Measurements from ENCODE around the gene NEURL1.
"Not testable (repeated sequence)": the region's sequence is repeated elsewhere in the genome, so short reads cannot be mapped to it uniquely, and the experiment has no call there.

NEURL1 gene

DNA sequence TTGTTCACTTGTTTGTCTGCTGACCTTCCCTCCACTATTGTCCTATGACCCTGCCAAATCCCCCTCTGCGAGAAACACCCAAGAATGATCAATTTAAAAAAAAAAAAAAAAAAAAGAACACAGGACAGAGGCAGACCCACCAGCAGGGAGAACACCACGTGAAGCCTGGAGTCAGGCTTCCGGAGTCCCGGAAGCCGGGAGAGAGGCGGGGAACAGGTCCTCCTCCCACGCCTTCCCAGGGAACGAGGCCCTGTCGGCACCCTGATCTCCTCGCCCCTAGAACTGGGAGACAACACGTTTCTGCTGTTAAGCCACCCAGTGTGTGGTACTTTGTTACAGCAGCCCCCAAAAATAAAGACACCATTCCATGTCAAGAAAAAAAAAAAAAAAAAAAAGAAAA lies 114.6 kb downstream of the NEURL1 start:
- DNase-seq (ENCODE audit: low read depth) = not testable (repeated sequence)

GRCh38 chr10:103609231-103610082 lies 116.0 kb downstream of the NEURL1 start:
- DNase-seq (ENCODE audit: low read depth) = no peak

GRCh38 chr10:103610083-103610472 lies 116.6 kb downstream of the NEURL1 start:
- no peak for DNase-seq (ENCODE audit: low read depth)

DNA sequence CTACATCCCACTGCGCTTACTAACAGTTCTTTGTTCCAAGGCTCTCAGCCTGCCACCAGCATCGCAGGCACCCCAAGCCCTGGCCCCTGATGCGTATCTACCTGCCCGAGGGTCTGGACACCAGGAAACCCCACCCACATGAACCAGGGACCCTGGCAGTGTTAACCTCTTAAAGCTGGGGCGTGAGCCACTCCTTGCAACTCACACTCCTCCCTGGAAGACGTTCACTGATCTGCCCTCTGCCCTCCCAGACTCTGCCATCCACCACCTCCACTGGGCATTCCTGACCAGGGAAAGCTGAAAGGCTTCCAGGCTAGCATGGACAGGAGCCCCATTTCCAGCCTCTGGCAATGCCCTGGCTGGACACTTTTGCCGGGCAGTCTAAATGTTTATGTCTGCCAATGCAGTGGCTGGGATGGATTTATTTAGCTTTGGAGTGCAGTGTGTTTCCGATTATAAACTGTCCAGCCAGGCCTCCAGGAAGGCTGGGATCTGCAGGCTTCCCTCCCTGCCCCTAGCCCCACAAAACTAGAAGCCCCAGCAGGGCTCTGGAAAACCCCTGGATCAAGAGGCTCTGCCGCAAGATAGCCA lies 117.5 kb downstream of the NEURL1 start:
- DNase-seq (ENCODE audit: low read depth) = no peak

DNA sequence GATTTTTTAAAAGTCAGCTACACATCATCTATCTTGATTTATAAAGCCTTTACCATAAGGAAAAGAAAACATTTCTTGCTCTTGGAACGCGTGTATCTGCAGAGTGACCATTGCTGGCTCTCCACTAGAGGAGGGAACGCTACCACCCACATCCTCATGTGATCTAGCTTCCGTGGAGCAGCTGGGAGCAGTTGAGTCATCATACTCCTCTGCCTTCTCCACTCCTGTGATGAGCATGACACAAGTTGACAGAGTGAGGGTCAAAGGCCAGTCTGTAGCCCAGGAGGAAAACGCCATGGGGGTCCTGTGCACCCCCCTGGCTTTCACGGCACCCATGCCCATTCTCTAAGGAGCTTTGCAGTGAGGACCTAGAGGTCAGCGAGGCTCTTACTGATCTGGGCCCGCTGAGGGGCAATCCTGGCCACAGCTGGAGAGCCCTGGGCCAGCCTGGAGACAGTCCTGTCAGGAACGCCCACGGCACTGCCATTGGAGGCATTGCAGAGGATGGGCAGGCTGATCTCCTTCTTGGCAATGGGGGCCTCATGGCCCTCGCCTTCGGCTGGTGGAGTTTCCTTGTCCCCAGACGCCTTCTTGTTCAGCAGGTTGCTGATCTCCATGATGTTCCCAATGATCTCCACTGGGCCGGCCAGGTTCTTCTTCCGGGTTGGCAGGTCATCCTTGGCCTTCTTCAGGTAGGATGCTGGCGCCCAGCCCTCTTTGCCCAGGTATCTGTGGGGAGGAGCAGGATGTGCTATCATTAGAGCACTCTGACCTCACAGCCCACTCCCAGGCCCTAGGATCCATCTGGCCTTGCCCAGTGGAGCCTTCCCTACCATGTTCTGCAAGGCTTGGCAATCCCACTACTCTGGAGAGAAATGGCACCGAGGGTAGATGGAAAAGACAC lies 119.2 kb downstream of the NEURL1 start:
- peak; percentile 83 for DNase-seq (ENCODE audit: low read depth)

DNA sequence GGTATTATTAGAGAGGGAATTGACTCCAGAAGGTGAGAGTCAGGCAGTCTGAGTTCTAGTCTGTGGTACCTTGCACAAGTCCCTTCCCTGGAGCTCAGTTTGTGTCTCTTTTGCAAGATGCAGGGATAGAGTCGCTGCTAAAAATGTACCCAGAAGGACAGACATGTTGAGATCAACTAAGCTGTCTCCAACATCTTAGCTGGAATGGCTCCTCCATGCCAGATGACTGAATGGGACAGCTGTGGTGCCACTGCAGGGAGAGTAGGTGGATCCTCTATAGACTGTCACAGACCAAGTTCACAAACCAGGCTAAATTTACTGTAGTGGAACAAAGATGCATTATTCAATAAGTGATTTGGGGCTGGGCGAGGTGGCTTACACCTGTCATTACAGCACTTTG lies 120.1 kb downstream of the NEURL1 start:
- no peak for DNase-seq (ENCODE audit: low read depth)

DNA sequence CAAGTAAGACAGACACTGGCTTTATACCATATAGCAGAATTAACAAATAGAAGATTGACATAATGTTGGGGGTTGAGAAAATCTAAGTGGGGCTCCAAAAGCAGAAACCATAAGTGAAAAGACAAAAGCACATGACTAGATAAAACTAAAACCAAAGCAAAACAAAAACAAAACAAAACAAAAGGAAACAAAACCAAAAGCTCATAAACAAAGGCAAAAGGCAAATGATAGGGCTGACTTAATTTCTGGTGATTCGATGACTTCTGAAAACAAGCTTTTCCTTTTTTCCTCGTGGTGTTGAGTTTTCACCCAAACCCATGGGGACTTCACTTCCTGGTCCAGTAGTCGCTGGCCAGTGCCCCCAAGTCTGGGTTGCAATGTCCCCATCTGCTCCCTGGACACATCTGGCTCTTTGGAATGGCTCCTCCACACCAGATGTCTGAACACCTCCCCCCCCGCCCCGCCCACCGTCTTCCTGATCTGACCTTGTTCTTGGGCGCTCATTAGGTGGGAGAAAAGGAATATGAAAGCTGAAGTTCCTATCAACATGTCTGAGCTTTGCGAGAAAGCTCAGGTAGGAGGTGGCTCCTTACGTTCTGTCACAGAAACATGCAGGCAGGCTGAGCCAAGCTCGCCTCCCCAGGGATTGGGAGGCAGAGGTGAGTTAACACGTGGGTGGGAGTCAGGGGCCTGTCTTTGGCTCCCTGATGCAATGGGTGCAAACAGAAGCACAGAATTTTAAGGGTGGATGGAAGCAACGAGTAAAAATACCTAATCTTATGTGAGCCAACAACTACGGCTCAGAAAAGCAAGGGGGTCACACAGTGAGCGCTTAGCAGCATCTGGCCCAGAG lies 121.0 kb downstream of the NEURL1 start:
- no peak for DNase-seq (ENCODE audit: low read depth)

DNA sequence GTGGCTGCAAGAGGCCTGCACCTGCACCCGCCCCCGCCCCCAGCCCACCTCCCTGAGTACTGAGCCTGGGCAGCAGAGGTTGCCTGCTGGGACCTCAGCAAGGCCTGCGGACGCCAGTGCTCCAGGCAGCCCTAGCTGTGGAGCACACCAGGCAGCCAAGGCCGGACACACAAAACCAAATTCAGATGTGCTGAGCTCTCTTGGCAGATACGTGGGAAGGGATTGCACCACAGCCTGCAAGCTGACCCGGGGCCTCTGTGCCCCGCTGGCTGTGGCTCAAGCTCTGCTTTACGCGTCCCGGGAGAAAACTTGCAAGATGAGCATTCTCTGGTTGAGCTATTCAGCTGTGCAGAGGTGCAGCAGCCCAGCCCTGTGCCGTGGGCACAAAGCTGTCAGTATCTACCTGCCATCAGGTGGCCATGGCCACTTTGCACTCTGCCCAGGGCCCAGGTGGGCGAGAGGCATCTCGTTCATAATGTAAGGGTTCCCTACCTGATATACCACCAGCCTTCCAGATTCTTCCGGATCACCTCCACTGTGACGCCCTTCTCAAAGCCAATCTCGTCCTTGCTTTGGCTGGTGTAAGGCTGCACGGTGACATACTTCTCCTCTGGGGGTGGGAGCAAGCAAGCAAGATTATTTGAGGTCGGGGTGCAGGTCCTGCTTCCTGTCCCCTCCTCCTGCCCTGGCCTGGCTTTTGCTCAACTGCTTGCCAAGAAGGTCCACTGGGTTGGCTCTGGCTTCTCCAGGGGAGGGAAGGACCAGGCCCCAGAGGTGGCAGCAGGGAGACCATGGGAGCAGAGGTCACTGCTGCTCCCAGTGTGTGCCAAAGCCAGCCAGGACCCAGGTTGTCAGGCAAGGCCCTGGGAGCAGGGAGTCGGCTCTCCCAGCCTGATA lies 123.4 kb downstream of the NEURL1 start:
- peak; percentile 80 for DNase-seq (ENCODE audit: low read depth)

DNA sequence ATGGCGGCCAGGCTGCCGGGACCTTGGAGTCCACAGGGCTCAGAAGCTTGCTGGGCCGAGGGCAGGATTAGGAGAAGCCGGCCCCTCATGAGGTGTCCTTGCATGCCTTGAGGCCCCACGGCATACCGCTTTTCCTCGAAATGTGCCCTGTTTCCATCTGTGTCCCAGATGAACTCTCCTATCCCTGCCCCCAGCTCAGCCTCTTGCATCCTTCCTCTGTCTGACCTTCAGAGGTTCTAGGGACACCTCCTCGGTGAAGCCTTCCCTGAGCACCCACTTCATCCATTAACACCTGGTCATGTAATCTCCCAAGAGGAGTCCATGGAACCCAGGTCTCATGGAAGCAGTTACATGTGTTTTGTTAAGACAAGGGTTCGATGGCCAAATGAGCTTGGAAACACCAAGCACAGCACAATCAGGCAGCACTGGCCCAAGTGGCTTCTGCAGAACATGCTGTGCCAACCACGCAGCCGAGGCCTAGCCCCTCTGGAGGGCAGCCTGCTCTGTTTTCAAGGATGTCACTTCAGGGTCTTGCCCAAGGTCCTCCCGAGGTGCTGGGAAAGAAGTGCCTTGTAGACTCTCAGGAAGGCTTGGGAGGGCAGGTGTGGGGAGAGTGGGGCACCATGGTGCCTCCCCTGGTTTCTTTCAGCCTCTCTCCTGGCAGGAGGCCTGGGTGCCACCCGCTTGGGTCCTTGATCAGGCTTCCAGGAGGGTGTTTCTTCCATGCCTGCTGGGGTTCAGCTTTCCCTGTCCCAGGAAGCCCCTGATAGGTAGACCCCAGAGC lies 124.3 kb downstream of the NEURL1 start:
- no peak for DNase-seq (ENCODE audit: low read depth)

GRCh38 chr10:103618575-103619423 lies 125.3 kb downstream of the NEURL1 start:
- DNase-seq (ENCODE audit: low read depth) = peak; percentile 80

GRCh38 chr10:103619424-103620351 lies 126.2 kb downstream of the NEURL1 start:
- DNase-seq (ENCODE audit: low read depth) = no peak

- no peak for DNase-seq (ENCODE audit: low read depth)
Measured at GRCh38 chr10:103620352-103620740, 126.8 kb downstream of the NEURL1 start.

DNA sequence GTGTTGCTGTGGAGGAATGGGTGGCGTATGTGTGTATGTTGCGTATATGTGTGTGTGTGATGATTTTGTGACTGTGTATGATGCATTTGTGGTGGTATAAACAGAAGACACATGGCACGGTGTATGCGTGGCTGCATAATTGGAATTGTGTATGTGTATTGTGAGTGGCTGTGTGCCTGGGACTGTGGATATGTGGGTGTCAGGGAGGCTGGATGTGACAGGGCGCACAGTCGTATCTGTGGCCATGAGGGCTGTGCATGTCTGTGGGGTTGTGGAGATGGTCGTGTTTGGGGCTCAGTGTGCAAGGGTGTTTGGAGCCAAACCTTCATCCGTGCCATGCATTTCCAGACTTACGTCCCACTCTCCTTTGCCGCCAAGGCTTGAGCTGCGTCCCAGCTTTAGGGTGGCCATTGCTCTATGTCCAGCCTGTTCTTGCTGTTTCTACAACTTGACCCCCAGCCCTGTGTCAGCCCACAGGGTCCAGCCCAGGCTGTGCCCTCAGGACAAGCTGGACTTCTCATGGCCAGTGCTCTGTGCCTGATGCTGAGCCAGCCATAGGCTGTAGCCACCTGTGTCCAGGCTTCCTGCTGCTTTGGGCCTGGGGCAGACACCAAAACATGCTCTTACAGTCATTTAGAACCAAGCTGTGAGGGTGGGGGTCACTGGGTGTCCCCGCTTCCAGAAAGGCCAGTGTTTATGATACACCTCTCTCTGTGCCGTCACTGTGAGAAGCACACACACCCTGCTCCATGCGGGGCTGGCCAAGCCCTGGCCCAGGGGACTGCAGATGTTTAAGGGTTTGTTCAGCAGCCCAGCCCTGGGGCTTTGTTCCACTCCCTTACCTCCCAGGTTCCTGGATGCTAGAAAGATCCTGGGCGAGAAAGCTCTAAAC lies 127.6 kb downstream of the NEURL1 start:
- DNase-seq (ENCODE audit: low read depth) = no peak

DNA sequence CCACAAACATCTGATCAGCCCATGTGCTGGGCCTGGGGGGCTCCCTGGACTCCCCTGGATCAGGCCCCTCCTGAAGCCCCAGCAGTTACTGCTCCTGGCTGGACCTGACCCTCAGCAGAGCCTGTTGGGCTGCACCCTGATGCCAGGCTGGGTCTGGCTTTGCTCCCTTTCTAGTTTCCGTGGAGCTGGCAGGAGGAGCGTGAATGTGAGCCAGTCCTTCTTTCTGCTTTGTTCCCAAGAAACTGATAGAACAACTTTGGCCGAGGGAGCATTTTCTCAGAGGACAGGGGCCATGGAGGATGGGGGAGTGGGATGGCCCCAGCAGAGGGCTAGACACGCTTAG lies 128.2 kb downstream of the NEURL1 start:
- DNase-seq (ENCODE audit: low read depth) = no peak

- no peak for DNase-seq (ENCODE audit: low read depth)
Measured at GRCh38 chr10:103622286-103622685, 128.8 kb downstream of the NEURL1 start.

DNA sequence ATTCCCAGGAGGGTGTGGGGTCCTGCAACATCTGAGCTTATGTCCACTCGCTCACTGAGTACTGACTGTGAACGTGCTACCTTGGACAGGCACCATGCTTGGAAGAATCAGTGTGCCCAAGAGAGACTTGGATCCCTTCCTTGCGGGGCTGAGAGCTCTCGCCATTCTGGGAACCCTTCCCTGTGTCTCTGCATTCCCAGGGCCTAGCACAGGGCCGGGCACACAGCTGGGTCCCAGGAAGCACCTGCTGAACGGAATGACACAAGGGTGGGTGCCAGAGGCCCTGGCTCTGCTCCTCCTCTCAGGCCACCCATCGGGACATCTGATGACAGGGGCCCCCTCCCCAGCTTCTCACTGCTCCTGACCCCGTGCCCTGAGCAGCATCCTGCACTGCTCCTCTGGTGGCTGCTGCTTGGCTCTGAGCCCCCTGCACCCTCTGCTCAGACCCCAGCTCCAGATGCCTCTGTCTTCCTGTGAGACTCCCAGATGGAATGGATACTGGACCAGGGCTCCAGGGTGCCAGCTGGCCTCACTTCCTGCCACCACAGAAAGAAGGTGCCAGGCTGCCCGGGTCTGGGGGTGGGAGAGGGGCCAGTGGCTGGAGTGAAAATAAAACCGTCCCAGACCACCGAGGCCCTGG lies 129.6 kb downstream of the NEURL1 start:
- no peak for DNase-seq (ENCODE audit: low read depth)

Measured in EH (cell line).